Endothelial cell of umbilical vein (primary cell): Measurements from ENCODE around the gene FGFRL1. TPM values are rescaled to one million over a fixed set of nuclear protein-coding genes. Genes with fewer than 3 reads are reported as not detected.

ENCODE experiments used
- BruUV-seq: library from RNA; stranded (reverse); fragments of 400-500 nt; replicated peaks from 2 replicates; lab custom pipeline; 2021; lab: Mats Ljungman, UMichigan
- CTCF ChIA-PET: fragments of 300-600, 350-600 bp; sonication (Branson Sonifier 250); formaldehyde crosslinking; loops from one replicate; lab custom pipeline; 2021; ENCODE audit warnings: antibody characterized with exemption, inconsistent platforms; lab: Charles Lee
- POLR2A ChIA-PET: fragments of 300-600, 350-600 bp; sonication (Branson Sonifier 250); formaldehyde crosslinking; loops from one replicate; lab custom pipeline; 2021; ENCODE audit warnings: antibody characterized with exemption, inconsistent platforms; lab: Charles Lee
- DNase-seq: peaks from one replicate; pipeline ENCODE4 v3.0.0-alpha.2; 2011; ENCODE audit warnings: low read depth, low spot score
- FAIRE-seq: peaks from 2 replicates; lab custom pipeline; 2011; peaks lifted over from hg19 to GRCh38; lab: Jason Lieb, UNC
- H2AFZ ChIP-seq: 2 replicates; pipeline ENCODE4 v1.6.0; 2012; ENCODE audit warnings: low read depth, low read length, control low read depth, inconsistent platforms
- H3K27ac ChIP-seq: 2 replicates; pipeline ENCODE4 v1.5.1; 2011; ENCODE audit warnings: low read depth, mild to moderate bottlenecking, control low read depth, low read length, moderate library complexity; ENCODE audit not compliant: insufficient read depth
- H3K27me3 ChIP-seq, 2 experiments: 2 replicates each; pipeline versions ENCODE4 v1.6.0 to v1.6.1; 2011; ENCODE audit warnings: low read length in 2 of 2, mixed read lengths in 1 of 2; ENCODE audit not compliant: control insufficient read depth in 2 of 2, insufficient read depth in 2 of 2
- H3K36me3 ChIP-seq, 2 experiments: 2 replicates in 1 of 2; 3 replicates in 1 of 2; pipeline ENCODE4 v1.5.1; 2011; ENCODE audit warnings: low read length in 2 of 2, mild to moderate bottlenecking in 1 of 2, moderate library complexity in 1 of 2; ENCODE audit not compliant: control insufficient read depth in 2 of 2, insufficient read depth in 2 of 2; ENCODE audit errors: extremely low read depth in 1 of 2
- H3K4me1 ChIP-seq: 3 replicates; pipeline ENCODE4 v1.5.1; 2011; ENCODE audit warnings: mild to moderate bottlenecking, low read length; ENCODE audit not compliant: control insufficient read depth, insufficient read depth; ENCODE audit errors: extremely low read depth
- H3K4me2 ChIP-seq: 2 replicates; pipeline ENCODE4 v1.6.1; 2011; ENCODE audit warnings: low read length, control low read depth, mixed read lengths; ENCODE audit not compliant: insufficient read depth
- H3K4me3 ChIP-seq, 3 experiments: fragments of 200-600 bp in 1 of 3; sonication (generic), shearing (Covaris generic) in 1 of 3; replicated peaks in 1 of 3; 2 replicates each; pipeline ENCODE4 v1.5.1; 2011 to 2016; ENCODE audit warnings: control low read depth in 3 of 3, low read length in 3 of 3, mild to moderate bottlenecking in 2 of 3, inconsistent platforms in 1 of 3, low read depth in 1 of 3, moderate library complexity in 1 of 3; ENCODE audit not compliant: insufficient read depth in 1 of 3
- H3K79me2 ChIP-seq: 2 replicates; pipeline ENCODE4 v1.6.0; 2012; ENCODE audit warnings: low read length, inconsistent platforms; ENCODE audit not compliant: control insufficient read depth, insufficient read depth
- H3K9ac ChIP-seq: replicated peaks from 2 replicates; pipeline ENCODE3; 2011; ENCODE audit warnings: low read length, control low read depth; ENCODE audit not compliant: insufficient read depth; ENCODE audit errors: extremely low read depth
- H3K9me1 ChIP-seq: replicated peaks from 3 replicates; pipeline ENCODE4 v1.6.0; 2011; ENCODE audit warnings: mild to moderate bottlenecking, low read length; ENCODE audit not compliant: control insufficient read depth, insufficient read depth; ENCODE audit errors: extremely low read depth
- H3K9me3 ChIP-seq: replicated peaks from 2 replicates; pipeline ENCODE4 v1.5.1; 2012; ENCODE audit warnings: low read length, inconsistent platforms; ENCODE audit not compliant: control insufficient read depth, insufficient read depth
- H4K20me1 ChIP-seq: replicated peaks from 2 replicates; pipeline ENCODE3; 2011; ENCODE audit warnings: mild to moderate bottlenecking, low read length; ENCODE audit not compliant: control insufficient read depth, insufficient read depth; ENCODE audit errors: extremely low read depth
- FOS ChIP-seq: IDR thresholded peaks from 2 replicates; pipeline ENCODE4 v1.6.1; 2011; ENCODE audit warnings: mild to moderate bottlenecking, low read length, moderate library complexity, borderline replicate concordance; ENCODE audit not compliant: insufficient read depth
- GATA2 ChIP-seq: IDR thresholded peaks from 2 replicates; pipeline ENCODE4 v1.7.0; 2011; ENCODE audit warnings: low read depth, mild to moderate bottlenecking, moderate library complexity, mixed read lengths, low read length; ENCODE audit not compliant: insufficient read length, insufficient read depth
- JUN ChIP-seq: IDR thresholded peaks from 2 replicates; pipeline ENCODE4 v1.6.1; 2011; ENCODE audit warnings: borderline replicate concordance, low read depth; ENCODE audit not compliant: insufficient read length, insufficient read depth
- MAX ChIP-seq: IDR thresholded peaks from 2 replicates; pipeline ENCODE4 v1.6.1; 2011; ENCODE audit not compliant: insufficient read depth, insufficient read length
- MYC ChIP-seq: IDR thresholded peaks from one replicate; pipeline ENCODE4 v1.6.1; 2011; ENCODE audit warnings: mild to moderate bottlenecking, low read depth, low read length
- POLR2A ChIP-seq: IDR thresholded peaks from 2 replicates; pipeline ENCODE4 v1.6.1; 2012; ENCODE audit warnings: low read depth, mild to moderate bottlenecking, control low read depth, low read length
- POLR2AphosphoS5 ChIP-seq: IDR thresholded peaks from 2 replicates; pipeline ENCODE4 v1.6.1; 2012; ENCODE audit warnings: low read depth, mild to moderate bottlenecking, control low read depth, low read length, moderate library complexity; ENCODE audit not compliant: insufficient read depth
- dilution Hi-C: fragments of 300-500 bp; cut with MboI; formaldehyde crosslinking; loops from one replicate; pipeline ENCODE4 v1.15.0; 2019; ENCODE audit warnings: low sequenced_read_pairs; ENCODE audit not compliant: extremely low pct_ligation_motif_present
- intact Hi-C: fragments of 100-400 bp; cut with micrococcal nuclease; formaldehyde crosslinking; loops from one replicate; pipeline ENCODE4 v1.10.0; 2022
- polyA plus RNA-seq, 4 experiments: library from polyadenylated mRNA; depleted of rRNA in 3 of 4; stranded (reverse) in 3 of 4; unstranded in 1 of 4; fragments of >200 nt; gene quantifications; 2 replicates each; pipeline versions ENCODE4 v1.2.1 to v1.2.3, GENCODE V29; 2011 to 2012; ENCODE audit warnings: missing spikeins in 1 of 4
- total RNA-seq: library from RNA; stranded (reverse); gene quantifications from 2 replicates; pipeline ENCODE4 v1.2.3, GENCODE V29; 2021
- TF ChIP-seq, protein P1 (sequence below), 2 donors: IDR thresholded peaks; 1 replicate in 1 of 2; 2 replicates in 1 of 2; pipeline ENCODE4 v1.5.1; 2011; ENCODE audit warnings: low read length in 2 of 2, mild to moderate bottlenecking in 2 of 2, moderate library complexity in 2 of 2, control low read depth in 1 of 2, inconsistent platforms in 1 of 2, low read depth in 1 of 2; ENCODE audit not compliant: insufficient read depth in 1 of 2; ENCODE audit errors: extremely low read depth in 1 of 2

The FGFRL1 gene
- total and polyA plus RNA-seq, 2 donors (not counting 3 experiments of a cell fraction or from before 2014, with no cell fraction given), result 33.3 to 74.6 TPM

- Histone ChIP-seq H3K4me1 (no peaks in the 10 kb centered on the region), H3K9me3 (no peaks in the 10 kb centered on the region), H4K20me1 (no peaks in the 10 kb centered on the region), H3K9ac (no peak overlapping the region), H2AFZ (no peak overlapping the region), H3K4me2 (no peak overlapping the region), H3K4me3 (no peak overlapping the region), H3K27ac (no peak overlapping the region), H3K79me2 (no peaks in the 10 kb centered on the region), H3K36me3 (no peaks in the 10 kb centered on the region), H3K27me3 (peaks cover 12 to 27% of the 10 kb centered on the region in 2 experiments), H3K9me1 (no peaks in the 10 kb centered on the region)
- TF ChIP-seq POLR2A, result no peak
- TF ChIP-seq, protein P1, sequence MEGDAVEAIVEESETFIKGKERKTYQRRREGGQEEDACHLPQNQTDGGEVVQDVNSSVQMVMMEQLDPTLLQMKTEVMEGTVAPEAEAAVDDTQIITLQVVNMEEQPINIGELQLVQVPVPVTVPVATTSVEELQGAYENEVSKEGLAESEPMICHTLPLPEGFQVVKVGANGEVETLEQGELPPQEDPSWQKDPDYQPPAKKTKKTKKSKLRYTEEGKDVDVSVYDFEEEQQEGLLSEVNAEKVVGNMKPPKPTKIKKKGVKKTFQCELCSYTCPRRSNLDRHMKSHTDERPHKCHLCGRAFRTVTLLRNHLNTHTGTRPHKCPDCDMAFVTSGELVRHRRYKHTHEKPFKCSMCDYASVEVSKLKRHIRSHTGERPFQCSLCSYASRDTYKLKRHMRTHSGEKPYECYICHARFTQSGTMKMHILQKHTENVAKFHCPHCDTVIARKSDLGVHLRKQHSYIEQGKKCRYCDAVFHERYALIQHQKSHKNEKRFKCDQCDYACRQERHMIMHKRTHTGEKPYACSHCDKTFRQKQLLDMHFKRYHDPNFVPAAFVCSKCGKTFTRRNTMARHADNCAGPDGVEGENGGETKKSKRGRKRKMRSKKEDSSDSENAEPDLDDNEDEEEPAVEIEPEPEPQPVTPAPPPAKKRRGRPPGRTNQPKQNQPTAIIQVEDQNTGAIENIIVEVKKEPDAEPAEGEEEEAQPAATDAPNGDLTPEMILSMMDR (IDR thresholded peaks at IDR 0.05; ENCODE audit: extremely low read depth in 1 of 2, insufficient read depth in 1 of 2, low read depth in 1 of 2, low read length in 2 of 2), result no peak
- no peak for TF ChIP-seq GATA2
- TF ChIP-seq MAX, result no peak
- TF ChIP-seq JUN, result no peak
- TF ChIP-seq POLR2AphosphoS5, result no peak
- TF ChIP-seq FOS, result no peak
- no peak for TF ChIP-seq MYC
- dilution Hi-C loops (no loop called here), intact Hi-C loops (no loop called here)
- no peak for FAIRE-seq
- ChIA-PET POLR2A (no interaction called here), CTCF (no interaction called here)
- no TSS peak for BruUV-seq
- no peak for DNase-seq
Measured at GRCh38 chr4:1065732-1066131, 54.3 kb downstream of the FGFRL1 start.
